Gastroesophageal sphincter (tissue), 3 donors: ENCODE measurements around the gene RPS14.

Source experiments
- CTCF ChIP-seq, 4 experiments: fragments of 200-600 bp in 2 of 4; fragments of 450-650 bp in 2 of 4; sonication (generic) in 1 of 4; IDR thresholded peaks; one replicate each; pipeline ENCODE4 v1.5.1; 2017 to 2019; ENCODE audit warnings: antibody characterized with exemption in 4 of 4, mild to moderate bottlenecking in 2 of 4, moderate library complexity in 2 of 4
- EP300 ChIP-seq: sonication (generic); formaldehyde crosslinking; IDR thresholded peaks from one replicate; pipeline ENCODE4 v1.6.1; 2017; ENCODE audit warnings: antibody characterized with exemption, mild to moderate bottlenecking
- POLR2A ChIP-seq, 2 donors: fragments of 450-650 bp; IDR thresholded peaks; one replicate each; pipeline ENCODE4 v1.6.1; 2017; ENCODE audit warnings: antibody characterized with exemption in 2 of 2, mild to moderate bottlenecking in 2 of 2, moderate library complexity in 1 of 2

- TF ChIP-seq EP300 (no peak), POLR2A (IDR thresholded peaks at IDR 0.05) (no peak), CTCF (IDR thresholded peaks at IDR 0.05) (no peak)
These were observed 43.1 kb upstream of the RPS14 start for GRCh38 chr5:150492621-150493020.
